A549 (cell line): Measurements from ENCODE around the gene CEBPZ.

ENCODE experiments used
- CEBPB ChIP-seq, 2 experiments: fragments of >200 bp in 1 of 2; sonication (Bioruptor Twin) in 1 of 2; formaldehyde crosslinking in 1 of 2; IDR thresholded peaks; 2 replicates each; pipeline ENCODE4 v1.6.1; 2012 to 2016
- CTCF ChIP-seq: fragments of >200 bp; sonication (Bioruptor Twin); formaldehyde crosslinking; IDR thresholded peaks from 3 replicates; pipeline ENCODE4 v1.5.1; 2016
- EP300 ChIP-seq, 2 experiments: fragments of >200 bp; sonication (Bioruptor Twin); formaldehyde crosslinking; IDR thresholded peaks; 2 replicates in 1 of 2; 3 replicates in 1 of 2; pipeline ENCODE4 v1.6.1; 2016 to 2017
- ESRRA ChIP-seq: fragments of 150-350 bp; IDR thresholded peaks from 2 replicates; pipeline ENCODE4 v1.6.1; 2014; ENCODE audit warnings: mild to moderate bottlenecking, low read length, borderline replicate concordance
- POLR2A ChIP-seq: IDR thresholded peaks from 2 replicates; pipeline ENCODE4 v1.6.1; 2012; ENCODE audit warnings: mild to moderate bottlenecking, low read length

- TF ChIP-seq ESRRA (no peak), CTCF (no peak), POLR2A (peak; percentile 97), EP300 (IDR thresholded peaks at IDR 0.05) (no peak), CEBPB (IDR thresholded peaks at IDR 0.05) (peak in 1 of 2 experiments; percentile 49; a peak in 1 of 4 replicates)
These were observed at the start of gene CEBPZ, which contains the start of gene NDUFAF7 for GRCh38 chr2:37231241-37232130.
